ENCODE measurements around the gene AASDH. TPM values are rescaled to one million over a fixed set of nuclear protein-coding genes. Genes with fewer than 3 reads are reported as not detected.

Gene AASDH
- total and polyA plus RNA-seq, 2 donors, result 6.3 to 17.9 TPM

DNA sequence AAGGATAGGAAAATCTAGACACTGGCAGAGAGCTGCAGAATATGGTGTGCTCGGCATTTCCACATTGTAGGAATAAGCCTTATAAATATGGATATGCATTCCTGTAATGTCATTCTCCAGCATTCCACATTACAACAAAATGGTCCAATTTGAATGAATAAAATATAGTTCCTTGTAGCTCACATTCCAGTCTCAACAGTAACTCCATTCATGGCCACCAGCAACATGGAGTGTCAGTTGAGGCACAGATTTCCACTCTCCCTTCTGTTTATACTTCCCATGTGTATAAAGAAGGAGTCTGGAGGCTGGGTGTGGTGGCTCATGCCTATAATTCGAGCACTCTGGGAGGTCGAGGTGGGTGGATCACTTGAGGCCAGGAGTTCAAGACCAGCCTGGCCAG is 84.5 kb downstream of the AASDH start:
- Histone ChIP-seq H3K4me3 (ENCODE audit: low read length in 2 of 2) (no peak overlapping the region), H3K36me3 (ENCODE audit: control insufficient read depth in 2 of 2, insufficient read depth in 2 of 2, low read length in 1 of 2) (no peaks in the 10 kb centered on the region), H3K27me3 (ENCODE audit: control insufficient read depth in 2 of 2, insufficient read depth in 1 of 2, low read length in 1 of 2) (no peaks in the 10 kb centered on the region), H3K27ac (ENCODE audit: low read depth in 1 of 2, low read length in 1 of 2) (no peak overlapping the region), H3K4me1 (ENCODE audit: control insufficient read depth in 2 of 2, insufficient read depth in 2 of 2, low read length in 2 of 2) (no peaks in the 10 kb centered on the region), H3K9me3 (ENCODE audit: control insufficient read depth in 2 of 2, insufficient read depth in 1 of 2, low read length in 1 of 2) (no peaks in the 10 kb centered on the region)
- WGBS, result 92% methylated on average over 3 of the region's 3 CpGs
- DNase-seq (ENCODE audit: low read depth in 6 of 9, low spot score in 9 of 9), result no peak

GRCh38 chr4:56301997-56302496 is 85.2 kb downstream of the AASDH start:
- no peak overlapping the region for H3K27ac ChIP-seq (ENCODE audit: low read depth in 1 of 2, low read length in 1 of 2)
- DNase-seq (ENCODE audit: low read depth in 6 of 9, low spot score in 9 of 9), result no peak

DNA sequence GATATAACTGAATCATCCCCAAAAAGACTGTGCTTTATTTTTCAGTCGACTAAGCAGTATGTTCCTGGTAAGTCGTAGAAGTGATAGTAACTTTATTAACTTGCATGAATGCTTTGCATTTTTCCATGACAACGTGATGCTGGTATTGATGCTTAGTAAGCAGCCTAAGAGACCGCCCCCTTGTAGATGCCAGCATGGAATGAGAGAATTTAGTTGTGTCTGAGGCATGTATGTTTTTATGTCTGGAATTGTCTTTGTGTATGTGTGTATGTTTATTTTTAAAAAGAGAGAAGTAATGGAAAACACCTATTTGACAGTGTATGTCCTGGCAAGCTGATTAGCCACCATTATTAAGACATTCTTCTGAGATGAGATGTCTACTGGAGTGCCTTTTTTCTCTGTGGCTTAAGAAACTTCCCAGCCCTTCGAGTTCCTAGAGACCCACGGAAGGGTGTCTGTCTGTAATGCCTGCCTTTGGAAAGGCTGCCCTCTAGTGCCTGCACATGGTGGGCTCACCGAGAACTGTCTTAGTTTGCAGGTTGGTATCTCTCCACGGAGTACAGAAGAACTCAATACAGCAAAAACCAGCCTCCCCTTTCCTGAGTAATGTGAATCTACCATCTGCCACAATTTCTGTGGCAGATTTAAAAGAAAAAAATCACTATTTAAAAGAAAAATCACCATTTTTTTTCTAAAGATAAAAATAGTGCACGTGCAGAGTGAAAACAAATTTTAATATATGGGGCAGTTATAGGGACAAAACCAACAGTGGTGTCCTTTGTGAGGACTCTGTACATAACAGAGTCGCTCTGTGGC is 85.9 kb downstream of the AASDH start:
- Histone ChIP-seq H3K27me3 (ENCODE audit: control insufficient read depth in 2 of 2, insufficient read depth in 1 of 2, low read length in 1 of 2) (no peaks in the 10 kb centered on the region), H3K9me3 (ENCODE audit: control insufficient read depth in 2 of 2, insufficient read depth in 1 of 2, low read length in 1 of 2) (no peaks in the 10 kb centered on the region), H3K4me1 (ENCODE audit: control insufficient read depth in 2 of 2, insufficient read depth in 2 of 2, low read length in 2 of 2) (peaks cover 0 to 2% of the 10 kb centered on the region in 2 donors), H3K27ac (ENCODE audit: low read depth in 1 of 2, low read length in 1 of 2) (no peak overlapping the region), H3K4me3 (ENCODE audit: low read length in 2 of 2) (no peak overlapping the region), H3K36me3 (ENCODE audit: control insufficient read depth in 2 of 2, insufficient read depth in 2 of 2, low read length in 1 of 2) (no peaks in the 10 kb centered on the region)
- WGBS, result 51% methylated on average over 10 of the region's 10 CpGs
- DNase-seq (ENCODE audit: low read depth in 6 of 9, low spot score in 9 of 9), result peak; percentile 40 to 83 (median 54)

More at GRCh38 chr4:56301997-56302496, 85.2 kb downstream of the AASDH start:
- Histone ChIP-seq H3K36me3 (ENCODE audit: control insufficient read depth in 2 of 2, insufficient read depth in 2 of 2, low read length in 1 of 2) (no peaks in the 10 kb centered on the region), H3K27me3 (ENCODE audit: control insufficient read depth in 2 of 2, insufficient read depth in 1 of 2, low read length in 1 of 2) (no peaks in the 10 kb centered on the region), H3K4me1 (ENCODE audit: control insufficient read depth in 2 of 2, insufficient read depth in 2 of 2, low read length in 2 of 2) (no peaks in the 10 kb centered on the region), H3K9me3 (ENCODE audit: control insufficient read depth in 2 of 2, insufficient read depth in 1 of 2, low read length in 1 of 2) (no peaks in the 10 kb centered on the region), H3K4me3 (ENCODE audit: low read length in 2 of 2) (no peak overlapping the region)
- WGBS, result 89% methylated on average over 8 of the region's 8 CpGs

DNA sequence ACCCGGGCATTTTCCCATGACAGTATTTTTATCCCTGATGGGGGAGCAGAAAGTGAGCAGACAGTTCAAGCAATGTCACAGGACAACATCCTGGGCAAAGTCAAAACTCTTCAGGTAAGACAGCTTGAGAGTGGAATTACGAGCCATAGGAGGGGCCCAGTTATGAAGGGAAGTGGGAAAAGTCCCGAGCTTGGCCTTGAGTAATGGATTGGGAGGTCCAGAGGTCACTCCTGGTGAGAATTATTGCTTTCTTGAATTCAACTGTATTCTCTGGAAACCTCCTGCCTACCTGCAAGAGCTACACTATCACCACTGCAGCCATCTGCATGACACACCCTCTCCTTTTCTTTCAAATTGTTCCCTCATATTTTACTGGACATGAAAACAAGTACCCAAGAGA is 89.1 kb downstream of the AASDH start:
- H3K36me3 ChIP-seq (ENCODE audit: control insufficient read depth in 2 of 2, insufficient read depth in 2 of 2, low read length in 1 of 2), result no peaks in the 10 kb centered on the region
- WGBS, result 92% methylated on average over 3 of the region's 3 CpGs
- no peak for DNase-seq (ENCODE audit: low read depth in 6 of 9, low spot score in 9 of 9)
- H3K4me1 ChIP-seq (ENCODE audit: control insufficient read depth in 2 of 2, insufficient read depth in 2 of 2, low read length in 2 of 2), result peaks cover 0 to 3% of the 10 kb centered on the region in 2 donors
- H3K27ac ChIP-seq (ENCODE audit: low read depth in 1 of 2, low read length in 1 of 2), result no peak overlapping the region
- no peaks in the 10 kb centered on the region for H3K9me3 ChIP-seq (ENCODE audit: control insufficient read depth in 2 of 2, insufficient read depth in 1 of 2, low read length in 1 of 2)
- no peak overlapping the region for H3K4me3 ChIP-seq (ENCODE audit: low read length in 2 of 2)
- H3K27me3 ChIP-seq (ENCODE audit: control insufficient read depth in 2 of 2, insufficient read depth in 1 of 2, low read length in 1 of 2), result no peaks in the 10 kb centered on the region

- 97% methylated on average over 2 of the region's 2 CpGs for WGBS
- Histone ChIP-seq H3K4me3 (ENCODE audit: low read length in 2 of 2) (no peak overlapping the region), H3K27me3 (ENCODE audit: control insufficient read depth in 2 of 2, insufficient read depth in 1 of 2, low read length in 1 of 2) (no peaks in the 10 kb centered on the region), H3K27ac (ENCODE audit: low read depth in 1 of 2, low read length in 1 of 2) (no peak overlapping the region), H3K36me3 (ENCODE audit: control insufficient read depth in 2 of 2, insufficient read depth in 2 of 2, low read length in 1 of 2) (no peaks in the 10 kb centered on the region), H3K9me3 (ENCODE audit: control insufficient read depth in 2 of 2, insufficient read depth in 1 of 2, low read length in 1 of 2) (no peaks in the 10 kb centered on the region), H3K4me1 (ENCODE audit: control insufficient read depth in 2 of 2, insufficient read depth in 2 of 2, low read length in 2 of 2) (peaks cover 0 to 3% of the 10 kb centered on the region in 2 donors)
- no peak for DNase-seq (ENCODE audit: low read depth in 6 of 9, low spot score in 9 of 9)
These were observed 89.5 kb downstream of the AASDH start for GRCh38 chr4:56297776-56298175.

DNA sequence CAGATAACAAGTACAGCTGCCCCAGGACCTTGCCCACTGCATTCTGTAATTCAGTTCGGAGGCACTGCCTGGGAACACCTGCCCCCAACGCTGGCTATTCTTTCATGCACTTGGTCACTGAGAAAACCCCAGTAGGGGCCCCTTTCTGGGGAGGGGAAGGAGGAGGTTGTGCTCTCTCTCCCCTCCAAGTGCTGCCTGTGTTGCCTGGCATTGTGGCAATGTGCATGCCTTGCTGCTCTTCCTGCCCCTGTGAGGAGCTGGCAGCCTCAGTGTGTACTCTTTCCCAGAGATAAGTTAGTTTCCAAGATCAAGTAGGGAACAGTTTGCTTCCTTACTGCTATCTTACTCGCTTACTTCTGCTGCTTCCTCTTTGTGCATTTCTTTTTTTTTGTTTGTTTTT is 90.8 kb downstream of the AASDH start:
- WGBS, result 49% methylated on average over 3 of the region's 3 CpGs

DNA sequence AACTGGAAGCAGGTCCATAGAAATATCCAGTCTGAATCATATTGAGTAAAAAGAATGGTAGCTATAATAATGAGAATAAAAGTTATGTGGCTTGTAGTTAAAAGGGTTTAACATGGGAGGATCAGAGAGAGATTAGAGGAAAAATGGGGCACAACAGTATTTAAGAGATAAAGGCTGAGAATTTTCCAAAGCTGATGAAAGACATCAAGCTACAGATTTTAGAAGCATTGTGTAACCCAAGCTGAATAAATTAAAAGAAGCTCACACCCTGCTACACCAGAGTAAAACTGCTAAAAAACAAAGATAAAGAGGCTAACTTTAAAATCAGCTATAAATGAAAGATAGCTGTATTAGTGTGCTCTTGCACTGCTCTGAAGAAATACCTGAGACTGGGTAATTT is 94.2 kb downstream of the AASDH start:
- no peak for DNase-seq (ENCODE audit: low read depth in 6 of 9, low spot score in 9 of 9)
- H3K27ac ChIP-seq (ENCODE audit: low read depth in 1 of 2, low read length in 1 of 2), result no peak overlapping the region
- H3K4me1 ChIP-seq (ENCODE audit: control insufficient read depth in 2 of 2, insufficient read depth in 2 of 2, low read length in 2 of 2), result peaks cover 3 to 14% of the 10 kb centered on the region in 2 donors
- H3K27me3 ChIP-seq (ENCODE audit: control insufficient read depth in 2 of 2, insufficient read depth in 1 of 2, low read length in 1 of 2), result no peaks in the 10 kb centered on the region
- H3K36me3 ChIP-seq (ENCODE audit: control insufficient read depth in 2 of 2, insufficient read depth in 2 of 2, low read length in 1 of 2), result no peaks in the 10 kb centered on the region
- H3K4me3 ChIP-seq (ENCODE audit: low read length in 2 of 2), result no peak overlapping the region
- H3K9me3 ChIP-seq (ENCODE audit: control insufficient read depth in 2 of 2, insufficient read depth in 1 of 2, low read length in 1 of 2), result no peaks in the 10 kb centered on the region

More for the DNA sequence above, 90.8 kb downstream of the AASDH start:
- H3K4me1 ChIP-seq (ENCODE audit: control insufficient read depth in 2 of 2, insufficient read depth in 2 of 2, low read length in 2 of 2), result peaks cover 0 to 3% of the 10 kb centered on the region in 2 donors
- no peak overlapping the region for H3K27ac ChIP-seq (ENCODE audit: low read depth in 1 of 2, low read length in 1 of 2)
- no peaks in the 10 kb centered on the region for H3K36me3 ChIP-seq (ENCODE audit: control insufficient read depth in 2 of 2, insufficient read depth in 2 of 2, low read length in 1 of 2)
- no peak overlapping the region for H3K4me3 ChIP-seq (ENCODE audit: low read length in 2 of 2)
- H3K9me3 ChIP-seq (ENCODE audit: control insufficient read depth in 2 of 2, insufficient read depth in 1 of 2, low read length in 1 of 2), result no peaks in the 10 kb centered on the region
- DNase-seq (ENCODE audit: low read depth in 6 of 9, low spot score in 9 of 9), result no peak
- no peaks in the 10 kb centered on the region for H3K27me3 ChIP-seq (ENCODE audit: control insufficient read depth in 2 of 2, insufficient read depth in 1 of 2, low read length in 1 of 2)

GRCh38 chr4:56289934-56290333 is 97.4 kb downstream of the AASDH start:
- no peaks in the 10 kb centered on the region for H3K9me3 ChIP-seq (ENCODE audit: control insufficient read depth in 2 of 2, insufficient read depth in 1 of 2, low read length in 1 of 2)
- peak in 3 of 9 donors; percentile 12 to 43 (median 26) for DNase-seq (ENCODE audit: low read depth in 6 of 9, low spot score in 9 of 9)
- H3K4me3 ChIP-seq (ENCODE audit: low read length in 2 of 2), result no peak overlapping the region
- no peaks in the 10 kb centered on the region for H3K36me3 ChIP-seq (ENCODE audit: control insufficient read depth in 2 of 2, insufficient read depth in 2 of 2, low read length in 1 of 2)
- H3K4me1 ChIP-seq (ENCODE audit: control insufficient read depth in 2 of 2, insufficient read depth in 2 of 2, low read length in 2 of 2), result peaks cover 3 to 11% of the 10 kb centered on the region in 2 donors
- peak overlapping the region in 1 of 2 donors; percentile 40 for H3K27ac ChIP-seq (ENCODE audit: low read depth in 1 of 2, low read length in 1 of 2)
- 59% methylated on average over 5 of the region's 5 CpGs for WGBS
- no peaks in the 10 kb centered on the region for H3K27me3 ChIP-seq (ENCODE audit: control insufficient read depth in 2 of 2, insufficient read depth in 1 of 2, low read length in 1 of 2)

DNA sequence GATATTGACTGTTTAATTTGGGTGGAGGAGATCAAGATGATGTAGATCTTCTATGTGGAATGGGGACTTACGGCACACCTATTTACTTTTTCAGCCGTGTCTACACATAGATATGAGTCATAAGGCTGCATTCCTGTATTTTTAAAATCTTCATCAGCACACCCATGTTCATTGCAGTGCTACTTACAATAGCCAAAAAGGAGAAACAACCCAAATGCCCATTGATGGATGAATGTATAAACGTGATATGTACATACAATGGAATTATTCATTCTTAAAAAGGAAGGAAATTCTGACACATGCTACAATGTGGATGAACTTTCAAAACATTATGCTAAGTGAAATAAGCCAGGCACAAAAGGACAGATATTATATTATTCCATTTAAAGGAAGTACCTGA is 98.6 kb downstream of the AASDH start:
- Histone ChIP-seq H3K36me3 (ENCODE audit: control insufficient read depth in 2 of 2, insufficient read depth in 2 of 2, low read length in 1 of 2) (no peaks in the 10 kb centered on the region), H3K27ac (ENCODE audit: low read depth in 1 of 2, low read length in 1 of 2) (no peak overlapping the region), H3K9me3 (ENCODE audit: control insufficient read depth in 2 of 2, insufficient read depth in 1 of 2, low read length in 1 of 2) (no peaks in the 10 kb centered on the region), H3K27me3 (ENCODE audit: control insufficient read depth in 2 of 2, insufficient read depth in 1 of 2, low read length in 1 of 2) (no peaks in the 10 kb centered on the region), H3K4me1 (ENCODE audit: control insufficient read depth in 2 of 2, insufficient read depth in 2 of 2, low read length in 2 of 2) (peaks cover 3 to 11% of the 10 kb centered on the region in 2 donors), H3K4me3 (ENCODE audit: low read length in 2 of 2) (no peak overlapping the region)
- no peak for DNase-seq (ENCODE audit: low read depth in 6 of 9, low spot score in 9 of 9)
- 93% methylated on average over 3 of the region's 3 CpGs for WGBS

All from thymus (tissue), 11 donors.